Kidney (tissue), 14 donors: ENCODE results near the gene FBXL7. TPM values are rescaled to one million over a fixed set of nuclear protein-coding genes. Genes with fewer than 3 reads are reported as not detected.

Experiments
- DNase-seq, 5 donors: peaks; one replicate each; pipeline ENCODE4 v3.0.0-alpha.2; 2013 to 2020
- FAIRE-seq: peaks from 2 replicates; lab custom pipeline; 2012; peaks lifted over from hg19 to GRCh38; lab: Jason Lieb, UNC
- H3K27ac ChIP-seq, 2 donors: one replicate each; pipeline ENCODE4 v1.7.0; 2013; ENCODE audit warnings: low read depth in 2 of 2, low read length in 2 of 2, inconsistent platforms in 1 of 2
- H3K27me3 ChIP-seq: one replicate; pipeline ENCODE4 v1.7.1; 2013; ENCODE audit warnings: low read length, inconsistent platforms; ENCODE audit not compliant: control insufficient read depth, insufficient read depth
- H3K36me3 ChIP-seq, 3 donors: one replicate each; pipeline versions ENCODE4 v1.7.0 to v1.7.1; 2013; ENCODE audit warnings: low read length in 3 of 3, control low read depth in 1 of 3, inconsistent platforms in 1 of 3; ENCODE audit not compliant: insufficient read depth in 3 of 3, control insufficient read depth in 2 of 3
- H3K4me1 ChIP-seq, 3 donors: one replicate each; pipeline versions ENCODE4 v1.7.0 to v1.7.1; 2013; ENCODE audit warnings: low read length in 3 of 3, inconsistent platforms in 1 of 3, low read depth in 1 of 3; ENCODE audit not compliant: control insufficient read depth in 2 of 3, insufficient read depth in 2 of 3
- H3K4me3 ChIP-seq, 3 donors: one replicate each; pipeline versions ENCODE4 v1.7.0 to v1.8.1; 2013; ENCODE audit warnings: low read length in 3 of 3, control low read depth in 1 of 3, inconsistent platforms in 1 of 3
- H3K9ac ChIP-seq, 3 donors: one replicate each; pipeline versions ENCODE4 v1.7.0 to v1.7.1; 2013; ENCODE audit warnings: low read length in 3 of 3, control low read depth in 1 of 3, inconsistent platforms in 1 of 3
- H3K9me3 ChIP-seq, 3 donors: one replicate each; pipeline versions ENCODE4 v1.7.0 to v1.7.1; 2013; ENCODE audit warnings: low read length in 3 of 3, control low read depth in 1 of 3, inconsistent platforms in 1 of 3; ENCODE audit not compliant: control insufficient read depth in 2 of 3, insufficient read depth in 1 of 3
- CTCF ChIP-seq: IDR thresholded peaks from 3 replicates; pipeline ENCODE4 v1.5.1; 2012; ENCODE audit warnings: mild to moderate bottlenecking, moderate library complexity, borderline replicate concordance; ENCODE audit not compliant: insufficient read depth; ENCODE audit errors: extremely low read depth
- intact Hi-C: fragments of 100-400 bp; cut with DNase I; formaldehyde crosslinking; loops from one replicate; pipeline ENCODE4 v1.11.1; 2022
- polyA plus RNA-seq: library from polyadenylated mRNA; stranded (reverse); fragments of 350-450 nt; fragmentation: Illumina TruSeq; extraction: RNeasy Lipid Tissue Mini Kit (QIAGEN cat#74804); gene quantifications from one replicate; pipeline ENCODE4 v1.2.3, GENCODE V29; 2014; ENCODE audit warnings: low read depth, low replicate concordance; ENCODE audit not compliant: insufficient read depth
- total RNA-seq: library from RNA; stranded (reverse); fragmentation: NEBNext Ultra II Directional; extraction: Animal tissue kit (Norgen Biotek cat#: 25700); gene quantifications from one replicate; pipeline ENCODE4 v1.2.1, GENCODE V29; 2021
- donor health status: control.
- donor health status: control.
- donor health status: control.
- donor health status: control.
- donor health status: control.
- donor health status: DM: yes; HTN: yes; CAD: no.
- donor health status: Normal renal cell carcinoma (clear cell type).

The FBXL7 gene
- total and polyA plus RNA-seq, 2 donors from 2014 or later = 3.9 to 6.1 TPM

DNA sequence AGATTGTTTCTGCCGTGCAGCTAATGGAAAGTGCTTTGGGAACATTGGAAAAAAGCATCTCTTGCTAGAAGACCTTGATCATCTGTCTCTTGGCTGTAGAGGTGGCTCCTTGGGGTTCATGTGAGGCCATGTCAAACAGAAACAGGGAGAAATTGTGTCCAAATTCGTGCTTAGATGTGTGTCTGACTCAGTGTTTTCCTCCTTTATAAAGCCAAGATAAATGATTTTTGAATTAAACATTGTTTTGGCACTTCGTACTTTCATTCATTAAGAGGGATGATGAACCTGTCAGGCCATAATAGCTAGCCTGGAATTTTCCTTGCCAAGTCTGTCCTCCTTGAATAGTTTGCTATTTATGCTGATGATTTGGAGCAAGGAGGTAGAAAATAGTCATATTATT is 143.8 kb downstream of the FBXL7 start:
- no peak for FAIRE-seq
- H3K27ac ChIP-seq = no peak overlapping the region

DNA sequence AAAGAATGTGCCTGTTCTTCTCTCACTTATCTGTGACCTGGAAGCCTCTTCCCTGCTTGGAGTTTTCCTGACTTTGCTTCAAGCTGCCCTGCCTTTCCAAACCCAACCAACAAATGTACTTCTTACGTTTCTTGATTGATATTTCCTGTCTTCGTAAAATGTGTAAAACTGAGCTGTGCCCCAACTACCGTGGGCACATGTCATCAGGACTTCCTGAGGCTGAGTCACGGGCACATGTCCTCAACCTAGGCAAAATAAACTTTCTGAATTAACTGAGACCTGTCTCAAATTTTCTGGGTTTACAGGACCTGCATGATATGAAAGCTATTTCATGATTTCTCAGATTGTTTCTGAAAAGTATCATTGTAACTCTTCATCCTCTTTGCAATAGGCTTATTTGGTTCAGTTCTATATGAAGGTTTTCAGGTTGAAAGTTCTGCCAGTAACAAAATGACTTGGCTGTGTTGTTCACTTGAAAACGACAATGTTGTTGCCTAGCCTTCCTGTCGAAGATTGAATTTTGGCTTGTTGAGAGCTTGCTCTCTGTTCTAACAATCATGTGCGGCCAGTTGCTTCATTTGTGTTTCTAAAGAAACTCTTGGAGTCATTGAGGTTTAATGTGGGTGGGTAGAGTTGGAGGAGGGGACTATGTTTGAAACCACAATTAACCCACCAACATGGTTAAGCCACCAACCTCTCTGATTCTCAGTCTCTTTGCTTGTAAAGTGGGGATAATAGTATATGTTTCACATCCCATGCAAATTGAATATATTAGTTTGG is 145.6 kb downstream of the FBXL7 start:
- FAIRE-seq = no peak
- Histone ChIP-seq H3K27ac (no peak overlapping the region), H3K36me3 (no peaks in the 10 kb centered on the region), H3K9me3 (no peaks in the 10 kb centered on the region), H3K27me3 (no peaks in the 10 kb centered on the region), H3K9ac (no peak overlapping the region), H3K4me1 (no peaks in the 10 kb centered on the region), H3K4me3 (no peak overlapping the region)
- TF ChIP-seq CTCF = no peak
- intact Hi-C loops = no loop called here
- DNase-seq = no peak

More for the DNA sequence above, 143.8 kb downstream of the FBXL7 start:
- no peaks in the 10 kb centered on the region for H3K9me3 ChIP-seq
- intact Hi-C loops = no loop called here
- DNase-seq = no peak
- no peaks in the 10 kb centered on the region for H3K4me1 ChIP-seq
- no peak overlapping the region for H3K9ac ChIP-seq
- no peaks in the 10 kb centered on the region for H3K36me3 ChIP-seq
- H3K27me3 ChIP-seq = no peaks in the 10 kb centered on the region
- no peak overlapping the region for H3K4me3 ChIP-seq
- no peak for TF ChIP-seq CTCF

DNA sequence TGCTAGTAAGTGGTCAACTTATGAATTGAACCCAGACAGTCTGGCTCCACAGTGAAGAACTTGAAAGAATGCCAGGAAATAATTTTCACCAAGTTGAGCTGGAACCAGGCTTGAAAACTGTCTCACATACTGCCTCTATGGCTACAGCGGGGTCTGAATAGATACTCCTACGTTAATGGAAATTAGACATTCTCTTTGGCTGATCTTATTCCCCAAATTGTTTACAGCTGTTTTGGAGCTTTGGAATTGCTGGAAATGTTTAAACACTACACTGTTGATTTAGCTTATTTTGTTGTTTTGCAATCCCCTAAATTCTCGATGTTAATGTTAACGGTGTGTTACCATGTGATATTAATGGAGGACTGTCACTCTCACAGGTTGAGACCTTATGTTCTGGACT is 146.4 kb downstream of the FBXL7 start:
- DNase-seq (peak in 1 of 5 donors; percentile 9), FAIRE-seq (no peak)
- Histone ChIP-seq H3K9ac (no peak overlapping the region), H3K27ac (no peak overlapping the region), H3K4me3 (no peak overlapping the region), H3K4me1 (no peaks in the 10 kb centered on the region), H3K27me3 (no peaks in the 10 kb centered on the region), H3K9me3 (peaks cover 0 to under 1% (median 0%) of the 10 kb centered on the region in 3 donors), H3K36me3 (no peaks in the 10 kb centered on the region)
- TF ChIP-seq CTCF = no peak
- intact Hi-C loops = no loop called here
